GM19452 (cell line): ENCODE data around the gene PLEKHG1.

Experiments used
- ATAC-seq: cut with Tn5 transposase; IDR thresholded peaks from one replicate; pipeline ENCODE4 v1.9.1; 2021; ENCODE audit not compliant: unreplicated experiment

PLEKHG1 gene

DNA sequence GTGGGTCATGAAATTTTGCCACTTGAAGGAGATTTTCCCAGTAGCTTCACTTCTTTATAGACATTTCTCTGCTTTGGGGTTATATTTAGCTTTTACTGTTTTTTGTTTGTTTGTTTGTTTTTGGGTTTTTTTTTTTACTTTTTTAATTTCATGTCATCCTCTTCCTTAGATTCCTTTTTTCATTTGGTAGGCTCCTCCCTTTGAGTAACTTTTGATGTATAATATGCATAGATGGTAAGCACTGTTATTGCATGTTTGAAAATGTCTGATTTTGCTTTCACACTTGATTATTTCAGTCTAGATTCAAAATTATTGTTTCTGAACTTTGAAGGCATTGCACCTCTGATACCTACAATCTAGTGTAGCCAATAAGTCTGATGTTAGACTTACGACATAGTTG is 37.6 kb downstream of the PLEKHG1 start:
- no peak for ATAC-seq

DNA sequence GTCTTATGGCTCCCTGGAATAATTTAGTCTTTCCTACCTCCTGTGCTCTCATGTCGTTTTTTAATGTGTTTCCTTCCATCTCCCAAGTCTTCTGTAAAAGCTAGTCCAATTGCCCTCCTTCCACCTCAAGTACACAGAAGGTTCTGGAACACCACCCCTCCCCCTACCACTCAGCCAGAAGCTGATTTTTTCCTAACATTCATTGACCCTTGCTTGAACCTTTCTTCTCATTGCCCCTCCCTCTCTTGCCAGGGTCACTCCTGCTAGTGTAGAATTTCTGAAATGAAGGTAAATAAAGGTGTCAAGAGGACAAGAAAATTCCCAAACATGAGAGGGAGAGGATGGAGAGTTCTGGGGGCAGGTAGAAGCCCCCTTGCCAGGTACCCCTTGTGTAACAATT is 38.6 kb downstream of the PLEKHG1 start:
- ATAC-seq = no peak

DNA sequence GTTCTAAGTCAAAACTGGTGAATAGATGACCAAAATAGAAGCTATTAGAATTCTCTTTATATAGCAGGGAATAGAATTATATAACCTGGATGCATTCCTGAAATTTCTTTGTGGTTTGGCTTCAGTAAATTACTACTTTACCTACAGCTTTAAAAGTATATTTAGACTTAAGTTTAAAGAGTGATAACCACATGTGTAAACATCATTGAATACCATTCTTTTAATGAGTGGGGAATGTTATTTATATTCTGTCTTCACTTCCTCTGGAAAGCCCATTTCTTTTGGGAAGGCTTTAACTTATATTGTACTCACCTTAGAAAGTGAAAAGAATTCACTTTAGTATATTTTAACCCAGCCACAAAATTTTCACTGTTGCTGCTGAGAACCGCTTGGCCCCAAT is 39.1 kb downstream of the PLEKHG1 start:
- no peak for ATAC-seq

DNA sequence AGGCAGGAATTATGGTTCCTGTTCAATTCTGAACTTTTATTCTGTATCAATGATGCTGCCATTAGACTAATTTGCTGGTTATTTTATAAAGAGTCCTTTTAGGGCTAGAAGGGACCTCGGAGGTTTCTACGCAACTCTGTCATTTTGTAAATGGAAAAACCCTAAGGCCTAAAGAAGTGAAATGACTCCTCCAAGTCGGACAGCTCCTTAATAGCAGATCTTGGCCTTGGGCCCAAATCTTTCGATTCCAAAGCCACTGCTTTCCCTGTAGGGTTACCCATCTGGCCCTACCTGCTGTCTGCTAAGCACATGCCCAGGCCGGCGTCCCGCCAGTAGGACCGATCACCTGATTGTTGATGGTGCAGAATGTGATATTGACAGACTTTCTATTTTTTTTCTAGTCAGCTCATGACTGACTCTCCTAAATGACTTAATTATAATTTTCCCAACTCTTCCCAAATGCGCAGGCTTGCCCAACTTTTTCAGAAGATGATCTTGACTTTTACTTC is 40.2 kb downstream of the PLEKHG1 start:
- no peak for ATAC-seq

DNA sequence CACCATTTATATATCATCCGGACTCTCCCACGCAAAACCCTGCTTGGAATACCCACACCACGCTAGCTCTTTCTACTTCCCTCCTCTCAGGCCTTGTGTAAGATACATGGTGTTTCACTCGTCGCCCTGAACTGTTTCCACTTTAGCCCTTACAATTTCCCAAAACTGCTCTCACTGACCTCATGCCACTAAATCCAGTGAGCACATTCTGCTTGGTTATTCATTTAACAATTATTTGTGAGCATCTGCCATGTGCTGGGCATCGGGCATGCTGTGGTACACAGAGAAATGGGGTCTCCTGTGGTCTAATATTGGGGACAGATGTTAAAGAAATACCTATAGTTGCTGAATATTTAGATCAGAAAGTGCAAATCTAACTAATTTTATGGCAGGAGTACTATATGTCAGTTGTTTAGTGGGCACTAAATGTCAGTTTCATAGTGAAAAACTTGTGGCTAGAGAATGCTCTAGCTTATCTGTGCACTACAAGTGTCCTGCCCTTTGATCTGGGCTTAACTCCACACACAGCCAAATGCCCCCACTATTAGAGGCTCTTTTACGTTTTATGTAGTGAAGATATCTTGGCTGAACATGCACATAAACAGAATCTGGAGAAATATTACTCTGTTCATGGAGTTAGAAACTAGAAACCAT is 41.0 kb downstream of the PLEKHG1 start:
- no peak for ATAC-seq

DNA sequence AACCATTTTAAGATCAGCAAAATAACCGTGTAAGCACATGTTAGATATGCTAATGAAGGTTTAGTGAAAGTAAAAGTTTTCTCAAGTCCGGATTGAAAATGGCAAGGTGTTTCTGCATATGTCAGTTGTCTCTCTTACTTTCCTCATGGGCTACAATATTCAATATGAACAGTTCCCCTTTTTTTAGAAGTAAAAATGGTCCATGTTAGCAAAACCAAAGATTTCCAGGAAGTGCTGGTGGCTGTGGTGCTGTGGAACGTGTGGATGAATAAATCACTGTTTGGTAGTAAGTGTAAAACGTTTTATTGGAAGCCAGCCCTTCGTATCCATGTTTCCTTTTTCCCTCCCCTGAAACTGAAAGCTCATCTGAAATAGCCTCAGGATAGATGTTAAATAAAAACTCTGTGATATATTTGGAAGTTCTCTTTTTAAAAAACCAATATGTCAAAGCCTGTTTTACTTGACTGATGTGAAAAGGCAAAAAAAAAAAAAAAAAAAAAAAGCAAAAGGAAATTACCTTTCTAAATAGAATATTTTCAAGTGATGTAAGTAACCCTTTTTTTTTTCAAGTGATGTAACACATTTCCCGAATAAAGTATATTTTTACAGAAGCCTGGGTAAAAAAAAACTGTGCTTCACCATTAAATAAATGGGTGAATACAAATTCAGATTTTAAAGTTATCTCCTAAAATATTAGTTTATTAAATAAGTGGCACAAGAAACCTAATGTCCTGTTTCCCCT is 41.9 kb downstream of the PLEKHG1 start:
- no peak for ATAC-seq

DNA sequence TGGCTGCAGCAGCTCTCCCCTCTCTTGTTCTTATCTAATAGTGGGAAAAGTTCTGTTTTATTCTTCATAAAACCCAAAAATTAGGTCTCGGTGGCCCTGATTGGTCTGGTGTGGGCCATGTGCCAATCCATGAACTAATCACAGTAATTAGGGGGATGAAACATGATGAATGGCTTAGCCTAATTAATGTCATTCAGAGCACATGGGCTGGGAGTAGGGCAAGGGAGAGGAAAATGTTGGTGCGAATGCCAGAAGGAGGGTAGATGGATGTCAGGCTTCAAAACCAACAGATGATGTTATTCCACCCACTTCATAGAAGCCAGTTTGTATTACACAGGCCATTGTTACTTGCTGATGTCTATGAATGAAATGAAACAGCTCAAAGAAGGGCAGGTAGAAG is 46.5 kb downstream of the PLEKHG1 start:
- no peak for ATAC-seq

DNA sequence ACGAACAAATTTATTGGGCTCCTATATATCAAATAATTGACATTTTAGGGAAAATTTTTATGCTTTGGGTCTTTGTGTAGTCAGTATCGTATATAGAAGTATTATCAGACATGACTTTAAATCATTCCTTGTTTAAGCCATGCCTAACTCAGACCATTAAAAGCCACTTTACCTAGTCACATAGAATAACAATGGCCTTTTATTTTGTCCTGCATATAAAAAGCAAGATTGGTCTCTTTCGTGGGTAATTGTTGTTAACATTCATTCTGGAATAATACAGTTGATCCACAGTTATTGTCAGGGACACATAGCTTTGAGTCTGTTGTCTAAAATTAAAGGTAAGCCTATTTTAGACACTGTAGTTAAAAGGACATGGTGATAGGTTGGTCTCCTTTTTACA is 47.4 kb downstream of the PLEKHG1 start:
- no peak for ATAC-seq
